ENCODE data around the gene SLC14A1.
A peak's percentile ranks its signal among the peaks of the same experiment; 100 is the strongest.
"Not testable (repeated sequence)": the region's sequence is repeated elsewhere in the genome, so short reads cannot be mapped to it uniquely, and the experiment has no call there.

Gene SLC14A1

GRCh38 chr18:45755934-45756333 is 32.0 kb downstream of the SLC14A1 start:
- no peak for DNase-seq (ENCODE audit: low read depth in 2 of 2, low spot score in 1 of 2)

DNA sequence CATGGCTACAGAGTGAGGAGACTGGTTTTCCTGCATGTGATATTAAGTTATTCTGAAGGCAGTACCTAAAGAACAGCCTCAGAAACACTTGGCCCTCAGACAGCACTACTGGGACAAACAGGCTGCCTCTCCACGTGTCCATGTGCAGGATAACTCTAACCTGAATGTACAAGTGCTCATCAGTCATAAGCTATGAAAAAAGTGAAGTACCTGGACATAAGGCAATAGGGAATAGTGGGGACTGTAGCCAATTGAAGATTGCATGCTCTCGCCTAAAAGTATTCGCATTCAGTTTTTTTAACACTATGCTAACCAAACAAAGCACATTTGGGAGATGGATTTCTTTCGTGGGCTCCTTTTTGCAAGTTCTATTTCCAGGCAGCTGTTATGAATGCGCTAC is 33.0 kb downstream of the SLC14A1 start:
- DNase-seq (ENCODE audit: low read depth in 2 of 2, low spot score in 1 of 2) = no peak

GRCh38 chr18:45757644-45758043 is 33.7 kb downstream of the SLC14A1 start:
- not testable (repeated sequence) for DNase-seq (ENCODE audit: low read depth in 2 of 2, low spot score in 1 of 2)

DNA sequence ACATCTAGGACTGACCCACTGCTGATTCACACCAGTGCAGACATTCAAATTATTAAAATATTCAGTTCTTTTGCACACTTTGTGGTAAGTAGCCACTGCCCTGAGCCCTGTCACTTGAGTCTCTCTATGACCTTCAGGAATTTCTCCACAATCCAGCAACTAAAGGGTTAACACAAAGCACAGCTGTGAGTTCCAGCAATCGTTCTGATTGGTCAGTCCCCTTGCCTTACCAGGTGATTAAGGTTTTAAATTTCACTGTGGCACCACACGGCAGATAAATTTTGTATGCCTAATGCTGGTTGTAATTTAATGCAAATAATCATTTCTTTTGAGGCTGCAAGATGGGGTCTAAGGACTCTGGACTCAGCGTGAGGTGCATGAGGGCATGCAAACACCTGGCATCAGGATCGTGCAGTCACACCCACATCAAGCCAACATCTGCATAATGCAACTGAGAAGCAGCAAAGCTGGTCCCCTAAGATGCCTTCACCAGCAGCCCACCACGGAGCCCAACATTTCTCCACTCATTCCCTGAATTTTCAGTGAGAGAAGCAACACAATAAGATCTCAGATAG is 36.6 kb downstream of the SLC14A1 start:
- no peak for DNase-seq (ENCODE audit: low read depth in 2 of 2, low spot score in 1 of 2)

DNA sequence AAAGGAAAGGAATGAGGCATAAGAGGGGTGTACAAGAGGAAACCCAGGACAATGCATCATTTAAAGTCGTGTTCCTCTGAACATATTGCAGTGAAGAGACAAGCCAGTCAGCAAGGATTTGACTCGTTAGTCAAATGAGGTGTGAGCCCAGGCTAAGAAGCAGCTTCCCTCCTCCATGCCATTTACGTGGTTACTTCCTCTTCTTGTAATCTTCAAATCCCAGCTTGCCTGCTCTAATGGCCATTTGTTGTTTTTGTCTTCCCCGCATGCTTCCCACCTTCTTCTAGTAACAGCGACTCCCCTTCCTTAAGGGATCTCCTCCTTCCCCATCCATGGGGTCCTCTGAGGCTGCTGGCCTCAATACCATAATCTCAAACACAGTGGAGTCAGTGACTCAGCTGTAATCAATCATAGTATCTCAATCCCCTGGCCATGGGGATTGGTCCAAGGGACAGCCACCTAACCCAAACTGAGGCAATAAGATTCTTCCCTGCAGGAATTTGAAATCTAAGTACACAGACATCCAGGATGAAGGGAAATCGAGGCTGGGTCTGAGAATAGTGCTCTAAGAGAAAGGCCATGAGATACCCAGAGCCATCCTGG is 37.6 kb downstream of the SLC14A1 start:
- no peak for DNase-seq (ENCODE audit: low read depth in 2 of 2, low spot score in 1 of 2)

GRCh38 chr18:45764000-45764686 is 40.2 kb downstream of the SLC14A1 start:
- DNase-seq (ENCODE audit: low read depth in 2 of 2, low spot score in 1 of 2) = no peak

GRCh38 chr18:45765796-45766195 is 41.8 kb downstream of the SLC14A1 start:
- no peak for DNase-seq (ENCODE audit: low read depth in 2 of 2, low spot score in 1 of 2)

DNA sequence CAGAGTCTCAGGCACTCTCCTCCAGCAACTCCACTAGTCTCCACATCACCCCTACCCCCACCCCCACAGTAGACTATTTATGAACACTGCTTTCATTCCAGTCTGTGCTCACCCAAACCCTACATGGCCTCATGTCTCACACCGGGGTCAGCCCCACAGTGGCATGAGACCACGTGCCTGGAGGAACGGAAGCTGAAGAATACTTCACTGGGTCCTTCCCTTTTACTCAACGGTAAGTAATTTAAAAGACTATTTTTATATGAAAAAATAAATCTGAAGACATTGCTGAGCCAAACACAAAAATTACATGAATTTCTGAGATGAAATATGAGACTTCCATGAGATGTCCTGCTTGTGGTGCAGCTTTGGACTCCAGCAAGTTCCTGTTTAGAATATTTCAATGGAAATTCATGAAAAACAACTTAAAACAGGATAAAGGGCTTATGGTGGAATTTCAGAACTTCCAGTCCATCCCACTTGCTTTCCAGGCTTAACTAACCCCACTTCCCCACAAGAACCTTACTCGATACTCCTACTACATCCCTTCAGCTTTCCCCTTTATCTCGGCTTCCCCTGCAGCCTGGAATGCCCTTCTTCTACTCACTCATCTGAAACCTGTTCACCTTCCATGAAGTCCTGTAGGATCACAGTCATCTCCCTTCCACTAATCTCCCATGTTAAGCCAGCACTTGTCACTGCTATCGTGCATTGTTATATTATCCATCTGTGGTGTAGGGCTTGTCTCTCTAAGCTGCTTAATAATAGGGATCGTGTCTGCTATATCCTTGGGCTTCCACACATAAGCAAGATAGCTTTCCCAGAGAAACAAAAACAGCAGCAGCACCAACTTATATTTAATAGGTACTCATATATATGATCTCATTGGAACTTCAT is 47.9 kb downstream of the SLC14A1 start:
- no peak for DNase-seq (ENCODE audit: low read depth in 2 of 2, low spot score in 1 of 2)

DNA sequence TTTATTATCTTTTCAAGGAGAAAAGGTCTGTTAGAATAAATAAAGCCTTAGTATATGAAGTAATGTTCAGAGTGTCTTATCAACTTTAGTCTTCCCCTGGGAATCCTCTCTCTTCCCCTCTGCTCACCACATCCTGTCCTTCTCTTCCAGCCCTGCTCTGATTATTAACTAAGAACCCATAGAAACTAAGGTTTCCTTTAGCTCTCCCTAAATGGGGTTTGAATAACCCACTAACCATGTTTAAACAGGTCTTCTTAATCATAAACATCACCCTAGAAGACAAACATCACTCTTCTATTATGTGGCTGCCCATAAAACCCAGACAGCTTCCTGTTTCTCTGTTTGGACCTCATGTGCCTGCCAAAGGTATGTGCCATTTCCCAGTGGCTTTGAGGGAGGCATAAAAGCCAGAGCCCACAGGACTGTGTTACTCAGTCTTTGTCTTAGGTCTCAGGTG is 50.1 kb downstream of the SLC14A1 start:
- no peak for DNase-seq (ENCODE audit: low read depth in 2 of 2, low spot score in 1 of 2)

GRCh38 chr18:45775241-45775676 is 51.3 kb downstream of the SLC14A1 start:
- peak in 1 of 2 donors; percentile 8 for DNase-seq (ENCODE audit: low read depth in 2 of 2, low spot score in 1 of 2)

- no peak for DNase-seq (ENCODE audit: low read depth in 2 of 2, low spot score in 1 of 2)
Observed at GRCh38 chr18:45775743-45776142, 51.8 kb downstream of the SLC14A1 start.

DNA sequence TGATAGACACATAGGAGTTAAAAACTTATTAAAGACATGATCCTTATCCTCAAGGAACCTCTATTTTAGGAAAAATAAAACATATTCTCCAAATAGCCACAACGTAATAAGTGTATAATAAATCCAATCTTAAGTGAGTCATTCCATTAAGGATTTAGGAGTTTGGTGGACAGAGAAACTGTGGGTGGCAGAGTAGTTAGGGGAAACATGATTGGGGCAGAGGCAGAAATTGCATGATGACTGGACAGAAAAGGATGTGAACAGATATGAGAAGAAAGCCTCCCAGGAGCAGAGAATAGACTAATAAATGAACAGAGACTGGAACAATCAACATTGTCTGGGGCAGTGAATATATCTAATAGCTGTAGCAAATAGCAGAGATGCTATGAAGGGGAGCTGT is 53.4 kb downstream of the SLC14A1 start:
- DNase-seq (ENCODE audit: low read depth in 2 of 2, low spot score in 1 of 2) = no peak

GRCh38 chr18:45780568-45780967 is 56.6 kb downstream of the SLC14A1 start:
- no peak for DNase-seq (ENCODE audit: low read depth in 2 of 2, low spot score in 1 of 2)

- DNase-seq (ENCODE audit: low read depth in 2 of 2, low spot score in 1 of 2) = no peak
Observed at GRCh38 chr18:45782662-45783061, 58.7 kb downstream of the SLC14A1 start.

- no peak for DNase-seq (ENCODE audit: low read depth in 2 of 2, low spot score in 1 of 2)
Observed at GRCh38 chr18:45783097-45784075, 59.4 kb downstream of the SLC14A1 start.

- DNase-seq (ENCODE audit: low read depth in 2 of 2, low spot score in 1 of 2) = no peak
Observed at GRCh38 chr18:45785134-45785533, 61.2 kb downstream of the SLC14A1 start.

DNA sequence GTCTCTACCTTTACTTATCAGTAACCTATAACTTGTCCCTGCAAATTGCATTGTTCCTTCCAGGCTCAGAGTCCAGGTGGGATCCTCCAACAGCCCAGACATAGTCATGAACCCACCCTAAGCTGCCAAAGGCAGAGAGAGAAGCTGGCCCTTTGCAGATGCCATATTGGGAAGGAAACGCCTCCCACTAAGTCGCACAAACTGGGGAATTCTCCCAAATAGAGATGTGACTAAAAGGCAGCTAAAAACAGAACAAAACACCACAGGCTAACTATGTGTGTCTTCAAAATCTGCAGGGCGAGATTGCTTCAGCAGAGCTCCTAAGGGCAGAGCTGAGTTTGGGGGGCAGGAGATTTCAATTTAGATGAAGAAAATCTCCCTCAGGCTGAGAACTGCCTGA is 63.0 kb downstream of the SLC14A1 start:
- no peak for DNase-seq (ENCODE audit: low read depth in 2 of 2, low spot score in 1 of 2)

DNA sequence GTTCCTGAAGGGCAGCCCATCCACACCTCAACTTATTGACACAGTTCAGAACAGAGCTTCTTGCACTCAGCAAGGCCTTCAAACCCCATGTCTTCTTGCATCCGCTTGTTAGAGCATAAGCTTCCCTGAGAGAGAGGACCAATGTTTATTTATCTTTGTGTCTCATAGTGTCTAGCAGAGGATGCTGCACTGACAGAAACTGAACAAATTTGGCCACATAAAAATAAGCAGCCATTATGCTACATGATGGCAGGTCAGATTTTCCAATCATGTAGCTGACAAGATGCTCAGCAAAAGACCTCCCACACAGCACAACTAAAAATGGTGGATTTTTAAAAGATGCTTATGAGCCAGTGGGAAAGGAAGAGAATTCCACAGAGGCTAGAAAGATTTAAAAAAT is 63.4 kb downstream of the SLC14A1 start:
- no peak for DNase-seq (ENCODE audit: low read depth in 2 of 2, low spot score in 1 of 2)

- DNase-seq (ENCODE audit: low read depth in 2 of 2, low spot score in 1 of 2) = no peak
Observed at GRCh38 chr18:45788861-45789260, 64.9 kb downstream of the SLC14A1 start.

GRCh38 chr18:45792506-45793263 is 68.7 kb downstream of the SLC14A1 start:
- no peak for DNase-seq (ENCODE audit: low read depth in 2 of 2, low spot score in 1 of 2)
